GM12878 (cell line): Measurements from ENCODE around the gene FANCE. TPM values are rescaled to one million over a fixed set of nuclear protein-coding genes. Genes with fewer than 3 reads are reported as not detected.

Experiments used
- ATAC-seq: fragments of 200-7000 bp; cut with Tn5 transposase; 3 replicates; pipeline ENCODE4 v1.9.1; 2020; ENCODE audit warnings: mild to moderate bottlenecking, moderate library complexity
- BruUV-seq: library from RNA; stranded (reverse); fragments of 400-500 nt; replicated peaks from 2 replicates; lab custom pipeline; 2021; lab: Mats Ljungman, UMichigan
- CTCF ChIA-PET: fragments of 300-600 bp; sonication (Branson Sonifier 250); formaldehyde crosslinking; extraction: SDS; loops from one replicate; lab custom pipeline; 2021; ENCODE audit warnings: inconsistent platforms; lab: Yijun Ruan, JAX
- POLR2A ChIA-PET: fragments of 350-600 bp; formaldehyde crosslinking; extraction: SDS; loops from one replicate; lab custom pipeline; 2021; ENCODE audit warnings: inconsistent platforms; lab: Charles Lee
- RAD21 ChIA-PET: fragments of 300-600 bp; sonication (Branson Sonifier 250); formaldehyde crosslinking; loops from one replicate; lab custom pipeline; 2023; ENCODE audit warnings: antibody characterized with exemption; ENCODE audit not compliant: unreplicated experiment; lab: Charles Lee
- SMC1A ChIA-PET: fragments of 300-600 bp; sonication (Branson Sonifier 250); formaldehyde crosslinking; loops from one replicate; lab custom pipeline; 2023; ENCODE audit not compliant: unreplicated experiment, uncharacterized antibody; lab: Charles Lee
- DNase-seq: peaks from one replicate; pipeline ENCODE4 v3.0.0-alpha.2; 2011; ENCODE audit warnings: low read depth, low spot score
- FAIRE-seq: peaks from 3 replicates; lab custom pipeline; 2011; peaks lifted over from hg19 to GRCh38; lab: Jason Lieb, UNC
- H2AFZ ChIP-seq: 2 replicates; pipeline ENCODE4 v1.6.0; 2011; ENCODE audit warnings: low read depth, low read length, control low read depth; ENCODE audit not compliant: control insufficient read depth
- H3K27ac ChIP-seq: 2 replicates; pipeline ENCODE4 v1.5.1; 2011; ENCODE audit warnings: control low read depth; ENCODE audit not compliant: control insufficient read depth, insufficient read depth
- H3K27me3 ChIP-seq, 2 experiments: replicated peaks in 1 of 2; 2 replicates each; pipeline versions ENCODE4 v1.6.0 to v1.6.1; 2011; ENCODE audit warnings: low read length in 1 of 2; ENCODE audit not compliant: control insufficient read depth in 2 of 2, insufficient read depth in 2 of 2
- H3K36me3 ChIP-seq, 2 experiments: 2 replicates each; pipeline ENCODE4 v1.5.1; 2011; ENCODE audit warnings: low read length in 1 of 2; ENCODE audit not compliant: control insufficient read depth in 2 of 2, insufficient read depth in 2 of 2
- H3K4me1 ChIP-seq: 2 replicates; pipeline ENCODE4 v1.6.1; 2011; ENCODE audit warnings: mild to moderate bottlenecking, low read length, moderate library complexity, mixed read lengths; ENCODE audit not compliant: control insufficient read depth, insufficient read depth
- H3K4me2 ChIP-seq: 2 replicates; pipeline ENCODE4 v1.6.0; 2011; ENCODE audit warnings: control low read depth; ENCODE audit not compliant: control insufficient read depth, insufficient read depth
- H3K4me3 ChIP-seq: fragments of 200-600 bp; sonication (generic); 2 replicates; pipeline ENCODE4 v1.5.1; 2016
- H3K79me2 ChIP-seq: 2 replicates; pipeline ENCODE4 v1.6.0; 2011; ENCODE audit warnings: low read length; ENCODE audit not compliant: control insufficient read depth, insufficient read depth
- H3K9ac ChIP-seq: 2 replicates; pipeline ENCODE4 v1.8.0; 2011; ENCODE audit warnings: low read length, control low read depth, mixed read lengths; ENCODE audit not compliant: control insufficient read depth, insufficient read depth
- H3K9me3 ChIP-seq: replicated peaks from 3 replicates; pipeline ENCODE4 v1.5.1; 2011; ENCODE audit warnings: mild to moderate bottlenecking, low read length; ENCODE audit not compliant: control insufficient read depth, insufficient read depth
- H4K20me1 ChIP-seq: 2 replicates; pipeline ENCODE4 v1.6.0; 2011; ENCODE audit not compliant: control insufficient read depth, insufficient read depth
- SMAD5 ChIP-seq: IDR thresholded peaks from 2 replicates; pipeline ENCODE4 v1.6.1; 2016; ENCODE audit warnings: antibody characterized with exemption, low read depth
- ZNF687 ChIP-seq: fragments of 450-650 bp; IDR thresholded peaks from 2 replicates; pipeline ENCODE4 v1.6.1; 2017; ENCODE audit warnings: mild to moderate bottlenecking, moderate library complexity
- WGBS: methylation state at CpG from one replicate; pipeline ENCODE4 v1.1.6; 2016; ENCODE audit warnings: low lambda C conversion rate; ENCODE audit not compliant: insufficient replicate concordance, insufficient coverage; ENCODE audit errors: missing lambda C conversion rate; 5-methylcytosine and 5-hydroxymethylcytosine counted together
- in situ Hi-C: fragments of 300-500 bp; cut with MboI; formaldehyde crosslinking; loops from 9 replicates; pipeline ENCODE4 v1.14.3; 2018; ENCODE audit warnings: mixed read lengths
- intact Hi-C: fragments of 100-400 bp; cut with micrococcal nuclease; formaldehyde crosslinking; loops from one replicate; pipeline ENCODE4 v1.14.2; 2022; ENCODE audit not compliant: unreplicated experiment
- polyA plus RNA-seq, 11 experiments: library from polyadenylated mRNA; depleted of rRNA in 4 of 11; unstranded in 6 of 11; stranded (reverse) in 5 of 11; fragments of >200 nt; fragmentation: Nextera tagmentation in 4 of 11; fragmentation: Illumina TruSeq in 1 of 11; extraction: Ambion mirVana in 4 of 11; extraction: Trizol in 1 of 11; gene quantifications; 1 replicate in 1 of 11; 2 replicates in 10 of 11; pipeline versions ENCODE4 v1.2.1 to v1.2.3, GENCODE V29; 2011 to 2016; ENCODE audit warnings: inconsistent platforms in 2 of 11, missing spikeins in 2 of 11, low read depth in 1 of 11
- total RNA-seq, 4 experiments: library from RNA; depleted of rRNA in 3 of 4; stranded (reverse); fragments of >200 nt in 3 of 4; fragmentation: Illumina TruSeq in 1 of 4; extraction: Trizol in 1 of 4; gene quantifications; 2 replicates each; pipeline versions ENCODE4 v1.2.1 to v1.2.3, GENCODE V29; 2013 to 2021

Gene FANCE
- total and polyA plus RNA-seq, 10 of the 15 experiments (the other 5 are each of a cell fraction or from before 2014, with no cell fraction given) = 3.0 to 13.3 (median 8.1) TPM

GRCh38 chr6:35463292-35463691 lies 11.2 kb downstream of the FANCE start:
- no peaks in the 10 kb centered on the region for H3K27me3 ChIP-seq
- POLR2A ChIA-PET = interaction anchor here (0.5 to 1.2 kb wide), 7 partner anchors 119 to 869 kb away, joined by 3 to 4 read pairs (median 3); no protein-coding TSS in a partner anchor
- 92% methylated on average over 4 of the region's 4 CpGs for WGBS
- CTCF ChIA-PET = interaction anchor here (1.2 kb wide), 1 partner anchor 14 kb away, joined by 4 read pairs; no protein-coding TSS in a partner anchor
- no peaks in the 10 kb centered on the region for H3K9me3 ChIP-seq
- SMC1A ChIA-PET = no interaction called here
- peaks cover 2% of the 10 kb centered on the region for H3K79me2 ChIP-seq
- ATAC-seq = no peak
- no peak for FAIRE-seq
- H3K9ac ChIP-seq = no peak overlapping the region
- H4K20me1 ChIP-seq = no peaks in the 10 kb centered on the region
- TF ChIP-seq ZNF687 = no peak
- no peak for TF ChIP-seq SMAD5
- intact Hi-C loops = no loop called here
- H3K4me1 ChIP-seq = no peaks in the 10 kb centered on the region
- H2AFZ ChIP-seq = no peak overlapping the region
- no peak for DNase-seq
- BruUV-seq = no TSS peak
- no peak overlapping the region for H3K4me3 ChIP-seq
- RAD21 ChIA-PET = no interaction called here
- H3K4me2 ChIP-seq = no peak overlapping the region
- H3K27ac ChIP-seq = no peak overlapping the region
- H3K36me3 ChIP-seq = peaks cover 0 to 5% of the 10 kb centered on the region in 2 experiments; a peak in 2 of 4 replicates
- in situ Hi-C loops = no loop called here
